NCI-H446 (cell line): ENCODE results near the gene PLXNA3.

Experiments used
- DNase-seq, 2 experiments: peaks; one replicate each; lab custom pipeline; 2025; lab: John Stamatoyannopoulos, UW

Gene PLXNA3

GRCh38 chrX:154435171-154435733, 22.8 kb upstream of the PLXNA3 start:
- DNase-seq: no peak

DNA sequence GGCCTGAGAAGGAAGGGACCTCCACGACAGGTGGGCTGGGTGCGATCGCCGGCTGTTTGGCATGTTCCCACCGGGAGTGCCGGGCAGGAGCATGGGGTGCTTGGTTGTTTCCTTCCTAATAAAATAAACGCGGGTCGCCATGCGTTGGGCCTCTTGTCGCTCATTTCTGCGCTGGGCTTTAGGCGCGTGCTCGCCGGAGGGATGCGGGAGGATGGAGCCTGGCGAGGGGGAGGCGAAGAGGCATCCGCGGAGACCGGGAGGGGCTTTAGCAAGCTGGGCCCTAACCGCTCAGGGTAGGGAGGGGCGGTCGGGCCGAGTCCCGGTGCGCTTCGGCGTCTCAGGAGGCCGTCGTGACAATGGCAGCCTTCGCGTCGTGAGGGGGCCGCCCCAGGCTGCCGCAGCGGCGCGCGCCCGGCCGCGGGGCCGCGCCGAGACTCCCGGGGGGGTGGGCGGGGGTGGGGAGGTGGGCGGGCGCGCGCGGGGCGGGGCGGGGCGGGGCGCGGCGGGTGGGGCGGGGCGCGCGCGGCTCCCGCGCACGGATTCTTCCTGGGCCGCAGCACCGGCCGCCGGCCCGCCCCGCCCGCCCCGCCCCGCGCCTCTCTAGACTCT, 21.6 kb upstream of the PLXNA3 start:
- peak in 1 of 2 experiments; percentile 55 for DNase-seq

GRCh38 chrX:154436983-154437752, 20.9 kb upstream of the PLXNA3 start, which contains the start of gene GDI1:
TSS of gene GDI1 (plus strand) at chrX:154437154. CDS start at chrX:154437255, 101 bp downstream.
- DNase-seq: peak; percentile 5 to 55

- no peak for DNase-seq
Measured at GRCh38 chrX:154437971-154438893, 19.8 kb upstream of the PLXNA3 start.

DNA sequence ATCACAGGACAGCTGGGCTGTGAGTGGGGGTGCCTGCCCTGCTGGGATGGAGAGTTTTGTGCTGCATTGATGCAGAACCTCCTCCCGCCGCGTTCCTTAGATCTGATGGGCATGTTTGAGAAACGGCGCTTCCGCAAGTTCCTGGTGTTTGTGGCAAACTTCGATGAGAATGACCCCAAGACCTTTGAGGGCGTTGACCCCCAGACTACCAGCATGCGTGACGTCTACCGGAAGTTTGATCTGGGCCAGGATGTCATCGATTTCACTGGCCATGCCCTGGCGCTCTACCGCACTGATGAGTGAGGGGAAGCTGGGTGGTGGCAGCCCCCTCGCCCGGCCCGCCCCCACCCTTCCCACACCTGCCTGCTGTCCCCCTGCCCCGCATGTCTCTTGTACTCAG, 18.2 kb upstream of the PLXNA3 start:
- no peak for DNase-seq

- DNase-seq: no peak
Measured at GRCh38 chrX:154440623-154441357, 17.3 kb upstream of the PLXNA3 start.

DNA sequence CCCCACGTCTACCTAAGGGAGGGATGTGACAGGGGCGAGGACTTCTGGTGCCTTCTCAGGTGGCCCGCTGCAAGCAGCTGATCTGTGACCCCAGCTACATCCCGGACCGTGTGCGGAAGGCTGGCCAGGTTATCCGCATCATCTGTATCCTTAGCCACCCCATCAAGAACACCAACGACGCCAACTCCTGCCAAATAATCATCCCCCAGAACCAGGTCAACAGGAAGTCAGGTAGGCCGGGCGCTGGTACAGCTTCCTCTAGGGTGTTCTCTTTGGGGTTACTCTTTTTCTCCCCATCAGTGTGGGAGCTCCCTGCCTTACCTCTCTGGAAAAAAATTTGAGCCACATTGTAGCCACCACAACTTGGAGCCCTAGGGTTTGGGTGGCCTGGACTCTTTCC, 16.5 kb upstream of the PLXNA3 start:
- no peak for DNase-seq

- DNase-seq: no peak
Measured at GRCh38 chrX:154441984-154442707, 15.9 kb upstream of the PLXNA3 start.

GRCh38 chrX:154443479-154443910, 14.6 kb upstream of the PLXNA3 start:
- no peak for DNase-seq

GRCh38 chrX:154443992-154444754, 13.9 kb upstream of the PLXNA3 start, which contains the start of gene FAM50A:
TSS of gene FAM50A (plus strand) at chrX:154444141. CDS start at chrX:154444236, 95 bp downstream.
- DNase-seq: peak; percentile 2 to 67

- no peak for DNase-seq
Measured at GRCh38 chrX:154444755-154445246, 13.3 kb upstream of the PLXNA3 start.

GRCh38 chrX:154445776-154446175, 12.3 kb upstream of the PLXNA3 start:
- no peak for DNase-seq

DNA sequence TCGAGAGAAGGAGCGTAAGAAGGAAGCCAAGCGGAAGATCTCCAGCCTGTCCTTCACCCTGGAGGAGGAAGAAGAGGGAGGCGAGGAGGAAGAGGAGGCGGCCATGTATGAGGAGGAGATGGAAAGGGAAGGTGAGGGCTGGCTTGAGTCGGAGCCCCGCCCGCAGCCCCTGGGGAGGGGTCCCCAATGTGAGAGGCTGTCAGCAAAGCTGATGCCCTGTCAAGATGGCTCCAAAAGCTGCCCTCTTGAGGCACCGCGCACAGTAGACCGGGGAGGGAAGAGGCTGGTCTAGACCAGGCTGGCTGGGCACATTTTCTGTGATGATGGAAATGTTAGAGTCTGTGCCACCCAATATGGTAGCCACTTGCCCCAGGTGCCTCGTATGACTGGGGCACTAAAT, 11.7 kb upstream of the PLXNA3 start:
- DNase-seq: no peak

- no peak for DNase-seq
Measured at GRCh38 chrX:154448484-154448883, 9.6 kb upstream of the PLXNA3 start.

GRCh38 chrX:154449618-154450017, 8.5 kb upstream of the PLXNA3 start:
- no peak for DNase-seq

DNA sequence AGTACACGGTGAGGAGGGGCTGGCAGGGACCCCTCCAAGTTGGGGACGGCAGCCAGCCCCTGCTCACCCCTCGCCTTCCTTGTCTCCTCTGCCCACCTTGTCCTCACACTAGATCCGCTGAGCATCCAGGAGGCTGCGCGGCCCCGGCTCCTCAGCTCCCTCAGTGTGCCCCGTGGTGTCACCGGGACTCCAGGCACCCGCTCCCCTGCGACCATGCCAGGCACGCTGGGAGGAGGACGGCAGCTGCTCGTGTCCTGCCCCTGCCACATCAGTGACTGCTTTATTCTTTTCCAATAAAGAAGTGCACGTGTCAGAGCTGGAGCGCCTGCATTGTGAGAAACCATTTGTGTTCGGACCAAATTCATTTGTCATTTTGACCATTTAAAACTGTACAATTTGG, 7.8 kb upstream of the PLXNA3 start:
- DNase-seq: no peak

GRCh38 chrX:154452823-154453222, 5.3 kb upstream of the PLXNA3 start:
- DNase-seq: no peak

GRCh38 chrX:154457491-154458115, 478 bp upstream of the PLXNA3 start:
- DNase-seq: peak in 1 of 2 experiments; percentile 47
